A204.1 (cell line): ENCODE measurements around the gene IFNL2.
"Not testable (repeated sequence)": the region's sequence is repeated elsewhere in the genome, so short reads cannot be mapped to it uniquely, and the experiment has no call there.

Source experiments
- FAIRE-seq: peaks from 2 replicates; lab custom pipeline; 2012; peaks lifted over from hg19 to GRCh38; lab: Jason Lieb, UNC

Gene IFNL2

DNA sequence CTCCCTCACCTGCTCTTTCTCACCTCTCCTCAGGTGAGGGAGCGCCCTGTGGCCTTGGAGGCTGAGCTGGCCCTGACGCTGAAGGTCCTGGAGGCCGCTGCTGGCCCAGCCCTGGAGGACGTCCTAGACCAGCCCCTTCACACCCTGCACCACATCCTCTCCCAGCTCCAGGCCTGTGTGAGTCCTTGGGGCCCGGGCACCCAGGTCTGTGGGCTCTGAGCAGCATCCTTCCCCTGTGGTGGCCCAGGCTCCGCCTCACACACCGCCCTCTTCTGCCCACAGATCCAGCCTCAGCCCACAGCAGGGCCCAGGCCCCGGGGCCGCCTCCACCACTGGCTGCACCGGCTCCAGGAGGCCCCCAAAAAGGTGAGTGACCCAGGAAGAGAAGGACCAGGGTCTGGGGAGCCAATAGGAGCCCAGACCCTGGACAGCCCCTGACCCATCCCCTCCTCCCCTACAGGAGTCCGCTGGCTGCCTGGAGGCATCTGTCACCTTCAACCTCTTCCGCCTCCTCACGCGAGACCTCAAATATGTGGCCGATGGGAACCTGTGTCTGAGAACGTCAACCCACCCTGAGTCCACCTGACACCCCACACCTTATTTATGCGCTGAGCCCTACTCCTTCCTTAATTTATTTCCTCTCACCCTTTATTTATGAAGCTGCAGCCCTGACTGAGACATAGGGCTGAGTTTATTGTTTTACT lies 29.9 kb downstream of the IFNL2 start:
- FAIRE-seq = no peak

DNA sequence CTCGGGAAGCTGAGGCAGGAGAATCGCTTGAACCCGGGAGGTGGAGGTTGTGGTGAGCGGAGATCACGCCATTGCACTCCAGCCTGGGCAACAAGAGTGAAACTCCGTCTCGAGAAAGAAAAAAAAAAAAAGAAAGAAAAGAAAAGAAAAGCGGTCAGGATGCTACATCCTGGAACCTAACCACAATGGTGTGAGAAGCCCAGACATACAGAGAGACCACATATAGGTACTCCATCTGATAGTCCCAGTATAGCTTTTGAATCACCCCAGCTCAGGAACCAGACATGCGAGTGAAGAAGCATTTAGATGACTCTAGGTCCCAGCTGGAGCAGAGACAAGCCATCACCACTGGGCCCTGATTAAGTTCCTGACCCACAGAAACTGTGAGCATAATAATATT lies 31.2 kb downstream of the IFNL2 start:
- FAIRE-seq = no peak

DNA sequence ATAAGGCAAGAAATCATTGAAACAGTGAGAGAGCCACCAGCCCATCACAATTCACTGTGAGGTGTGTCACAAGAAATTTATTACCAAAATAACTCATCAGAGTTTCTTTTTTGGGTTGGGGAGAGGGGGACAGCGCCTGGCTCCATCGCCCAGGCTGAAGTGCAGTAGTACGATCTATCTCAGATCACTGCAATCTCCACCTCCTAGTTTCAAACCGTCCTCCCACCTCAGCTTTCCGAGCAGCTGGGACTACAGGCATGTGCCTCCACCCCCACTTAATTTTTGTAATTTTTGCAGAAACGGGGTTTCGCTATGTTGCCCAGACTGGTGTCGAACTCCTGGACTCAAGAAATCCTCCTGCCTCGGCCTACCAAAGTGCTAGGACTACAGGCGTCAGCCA lies 31.6 kb downstream of the IFNL2 start:
- FAIRE-seq = no peak

DNA sequence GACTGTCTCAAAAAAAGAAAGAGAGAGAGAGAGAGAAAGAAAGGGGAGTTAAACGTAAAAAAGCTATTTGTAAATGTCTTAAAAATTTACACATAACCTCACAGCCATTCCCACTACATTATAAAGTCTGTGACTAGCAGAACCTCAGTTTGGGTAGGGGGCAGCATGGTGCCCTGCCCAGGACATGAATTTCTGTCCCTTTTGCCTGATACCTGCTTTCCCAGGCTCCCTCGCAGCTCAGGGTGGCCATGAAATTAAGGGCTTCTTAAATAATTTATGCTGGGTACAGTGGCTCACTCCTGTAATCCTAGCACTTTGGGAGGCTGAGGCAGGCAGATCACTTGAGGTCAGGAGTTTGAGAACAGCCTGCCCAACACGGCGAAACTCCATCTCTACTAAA lies 32.8 kb downstream of the IFNL2 start:
- FAIRE-seq = no peak

DNA sequence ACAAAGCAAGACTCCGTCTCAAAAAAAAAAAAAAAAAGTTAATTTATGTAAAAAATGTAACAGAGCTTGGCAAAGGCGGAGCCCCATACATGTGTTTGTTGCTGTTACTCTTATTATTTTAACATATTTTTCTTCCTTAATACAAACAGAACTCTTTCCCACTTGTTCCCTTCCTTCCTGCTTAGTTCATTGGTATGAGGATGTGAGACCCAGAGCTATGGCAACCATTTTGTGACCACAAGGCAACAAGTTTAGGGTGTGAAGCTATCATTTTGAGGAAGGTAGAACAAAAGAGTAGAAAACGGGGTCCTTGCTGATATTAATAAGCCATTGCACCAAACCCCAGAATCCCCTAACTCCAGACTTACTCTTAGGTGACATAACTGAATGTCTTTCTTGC lies 33.4 kb downstream of the IFNL2 start:
- FAIRE-seq = no peak

DNA sequence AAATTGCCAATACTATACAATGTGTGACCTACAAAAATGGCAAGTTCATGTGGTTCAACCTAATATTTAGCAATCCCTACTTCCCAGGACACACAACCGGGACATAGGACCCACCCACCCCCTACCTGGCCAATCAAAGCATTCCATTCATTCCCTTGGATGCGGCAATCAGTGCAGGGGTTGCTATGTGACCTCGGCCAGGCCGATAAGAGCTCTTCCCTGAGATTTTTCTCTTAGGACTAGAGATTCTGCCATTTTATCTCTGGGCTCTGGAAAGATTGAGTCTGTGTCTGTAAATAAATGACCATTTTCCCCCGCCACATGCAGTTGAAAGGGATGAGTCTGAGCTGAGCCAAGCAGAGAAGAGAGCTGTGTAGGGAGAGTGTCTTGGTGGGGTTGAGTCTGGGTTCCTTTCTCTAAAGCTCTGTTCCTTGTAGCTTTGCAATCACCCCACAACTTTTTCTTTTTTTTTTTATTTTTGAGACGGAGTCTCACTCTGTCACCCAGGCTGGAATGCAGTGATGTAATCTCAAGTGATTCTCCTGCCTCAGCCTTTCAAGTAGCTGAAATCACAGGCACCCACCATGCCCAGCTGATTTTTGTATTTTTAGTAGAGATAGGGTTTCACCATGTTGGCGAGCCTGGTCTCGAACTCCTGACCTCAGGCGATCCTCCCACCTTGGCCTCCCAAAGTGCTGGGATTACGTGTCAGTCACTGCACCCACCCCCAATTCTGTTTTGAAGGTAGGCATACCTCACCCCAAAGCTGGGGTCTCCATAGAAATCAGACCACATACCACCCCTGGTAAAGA lies 35.4 kb downstream of the IFNL2 start:
- no peak for FAIRE-seq

DNA sequence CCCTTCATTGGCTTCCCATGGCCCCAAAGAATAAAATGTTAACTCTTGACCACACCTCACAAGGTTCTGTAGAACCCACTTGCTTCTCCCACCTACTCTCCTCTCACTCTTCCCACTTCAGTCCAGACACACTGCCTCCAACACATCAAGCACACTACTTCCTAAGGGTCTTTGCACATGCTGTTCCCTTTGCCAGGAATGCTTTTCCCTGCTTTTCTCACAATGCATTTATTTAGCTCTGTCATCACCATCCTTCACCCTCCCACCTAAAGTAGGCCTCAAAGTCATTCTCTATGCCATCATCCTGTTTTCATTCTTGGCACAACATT lies 36.0 kb downstream of the IFNL2 start:
- no peak for FAIRE-seq

DNA sequence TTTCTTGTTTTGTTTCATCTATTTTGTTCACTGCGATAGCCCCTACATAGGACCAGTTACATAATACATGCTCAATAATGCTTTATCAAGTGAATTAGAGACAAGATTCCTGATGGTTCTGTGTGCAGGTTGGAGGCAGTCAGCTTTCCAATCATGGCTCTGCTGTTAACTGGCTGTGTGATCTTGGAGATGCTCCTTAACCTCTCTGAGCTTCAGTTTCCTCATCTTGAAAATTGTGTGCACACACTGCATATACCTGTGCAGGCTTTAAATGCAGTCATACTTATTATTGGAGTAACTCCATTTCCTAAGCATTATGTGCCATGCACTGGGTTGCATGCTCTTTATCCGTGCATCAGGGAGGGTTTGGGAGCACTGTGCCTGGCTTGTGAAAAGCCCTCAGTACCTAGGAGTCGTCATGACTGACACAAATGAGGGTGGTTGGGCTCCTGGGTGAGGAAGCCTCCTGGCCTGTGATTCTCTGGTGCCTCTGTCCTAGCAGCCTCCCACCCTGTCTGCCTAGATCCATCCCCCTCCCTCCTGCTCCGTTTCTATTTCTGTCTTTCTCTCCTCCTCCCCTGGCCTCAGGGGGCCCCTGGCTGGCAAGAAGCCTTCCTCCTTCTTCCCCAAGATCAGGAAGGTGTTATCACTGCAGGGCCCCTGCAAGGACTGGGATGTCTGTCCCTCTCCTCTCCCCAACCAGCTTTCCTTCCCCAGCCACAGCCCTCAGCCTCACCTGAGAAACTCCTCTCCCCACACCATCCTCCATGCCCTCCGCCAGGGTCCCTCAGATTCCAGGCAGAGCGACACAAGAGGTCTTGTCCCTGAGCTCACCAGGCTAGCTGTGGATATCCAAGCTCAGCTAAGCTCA lies 36.7 kb downstream of the IFNL2 start:
- no peak for FAIRE-seq

DNA sequence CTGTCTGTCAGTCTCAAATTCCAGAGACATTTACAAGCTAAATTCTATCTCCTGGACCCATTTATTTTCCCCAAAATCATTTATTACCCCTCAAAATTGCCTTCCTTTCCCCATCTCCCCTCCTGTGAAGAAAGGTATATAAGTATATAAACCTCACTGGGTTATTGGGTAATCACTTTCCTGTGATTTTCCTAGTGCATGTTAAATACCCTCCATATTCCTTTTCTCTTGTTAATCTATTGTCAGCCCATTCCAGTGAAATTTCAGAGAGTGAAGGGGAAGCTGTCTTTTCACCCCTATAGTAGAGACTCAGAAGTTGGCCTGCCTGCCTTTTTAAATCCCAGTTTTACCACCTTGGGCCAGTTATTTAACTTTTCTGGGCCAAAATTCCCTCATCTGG lies 37.9 kb downstream of the IFNL2 start:
- no peak for FAIRE-seq

DNA sequence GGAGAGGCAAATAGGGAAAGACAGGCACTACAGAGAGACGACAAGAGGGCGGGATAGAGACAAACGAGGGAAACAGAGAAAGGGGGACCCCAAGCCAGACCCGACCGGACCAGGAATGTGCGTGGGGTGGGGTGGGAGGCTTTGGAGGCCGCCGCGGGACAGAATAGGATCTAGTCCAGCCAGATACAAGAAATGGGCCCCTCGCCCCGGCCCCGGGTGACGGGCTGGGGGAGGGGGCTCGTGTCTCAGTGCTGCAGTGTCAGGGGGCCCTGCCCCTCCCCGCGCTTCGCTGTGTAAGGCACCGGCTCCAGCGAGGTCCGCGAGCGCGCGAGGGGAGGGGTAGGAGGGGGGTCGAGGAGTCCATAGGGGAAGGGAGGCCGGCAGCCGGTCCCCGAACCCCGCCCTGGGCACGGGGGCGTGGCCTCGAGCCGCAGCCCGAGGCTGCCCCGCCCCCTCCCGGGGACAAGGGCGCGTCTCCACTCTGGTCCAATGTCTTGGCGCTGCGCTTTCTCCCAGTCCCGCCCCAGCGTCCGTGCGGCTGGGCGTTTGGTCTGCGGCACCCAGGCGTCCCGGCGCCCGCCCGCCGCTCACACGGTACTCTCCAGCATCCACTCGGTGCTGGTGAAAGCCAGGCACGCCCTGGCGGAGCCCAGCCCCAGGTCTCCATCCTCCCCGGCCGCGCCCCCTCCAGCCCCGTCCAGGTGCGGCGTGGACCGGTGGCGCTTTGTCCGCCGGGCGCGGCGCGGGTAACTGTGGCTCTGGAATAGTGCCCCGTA lies 39.0 kb downstream of the IFNL2 start:
- no peak for FAIRE-seq

DNA sequence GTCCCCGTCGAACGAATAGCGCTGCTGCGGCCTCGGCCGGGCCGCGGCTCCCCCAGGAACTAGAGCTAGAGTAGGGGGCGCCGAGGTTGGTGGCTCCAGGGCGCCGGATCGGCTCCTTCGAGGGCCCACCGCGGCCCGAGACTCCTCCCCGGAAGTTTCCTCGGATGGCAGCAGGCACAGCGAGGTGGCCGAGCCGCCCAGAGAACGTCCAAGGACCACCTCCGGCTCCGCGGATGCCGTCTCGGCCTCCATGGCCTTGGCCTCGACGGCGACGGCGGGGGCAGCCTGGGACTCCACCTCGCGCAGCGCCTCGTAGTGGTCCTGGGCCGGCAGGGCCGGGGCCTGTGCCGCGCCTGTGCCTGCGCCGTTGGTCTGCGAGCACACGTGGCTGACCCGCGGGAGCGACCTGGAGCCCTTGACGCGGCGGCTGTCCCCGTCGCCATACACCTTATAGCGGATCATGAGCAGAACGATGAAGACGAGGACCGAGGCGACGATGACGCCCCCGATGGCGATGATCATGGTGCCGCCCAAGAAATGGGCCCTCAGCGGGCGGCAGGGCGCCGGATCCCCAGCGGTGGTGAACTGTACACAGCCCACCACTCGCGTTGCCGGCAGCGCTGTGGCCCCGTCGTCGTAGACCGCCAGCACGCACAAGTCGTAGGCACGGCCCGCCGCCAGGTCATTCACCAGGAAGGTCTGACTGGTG lies 39.8 kb downstream of the IFNL2 start:
- no peak for FAIRE-seq

DNA sequence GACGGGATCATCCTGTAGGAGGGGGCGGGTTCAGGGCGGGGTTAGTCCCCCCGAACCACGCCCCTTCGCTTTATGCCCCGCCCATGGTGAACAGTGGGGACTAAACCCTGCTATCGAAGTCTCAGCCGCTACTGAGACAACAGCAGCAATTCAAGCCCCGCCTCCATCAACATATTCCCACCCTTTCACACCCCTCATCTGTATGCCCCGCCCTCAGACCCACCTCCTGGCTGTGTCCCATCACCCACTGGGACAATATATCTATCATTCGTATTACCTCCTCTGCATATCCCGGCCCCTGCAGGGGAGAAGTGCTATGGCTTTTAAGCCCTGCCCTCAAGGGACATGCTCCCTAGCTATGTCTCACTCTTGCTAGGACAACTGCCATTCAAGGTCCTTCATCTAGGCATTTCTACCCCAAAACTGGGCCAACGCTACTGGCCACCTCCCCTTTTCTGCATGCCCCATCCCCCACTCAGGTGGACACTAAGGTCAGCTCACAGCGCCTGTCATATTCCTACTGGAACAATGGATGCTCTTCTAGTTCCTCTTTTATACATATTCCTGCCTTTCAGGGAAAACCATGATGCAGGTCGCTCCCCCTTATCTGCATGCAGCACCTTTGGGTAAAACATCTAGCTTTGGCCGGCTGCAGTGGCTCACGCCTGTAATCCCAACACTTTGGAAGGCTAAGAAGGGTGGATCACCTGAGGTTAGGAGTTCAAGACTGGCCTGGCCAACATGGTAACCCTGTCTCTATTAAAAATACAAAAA lies 40.5 kb downstream of the IFNL2 start:
- no peak for FAIRE-seq

DNA sequence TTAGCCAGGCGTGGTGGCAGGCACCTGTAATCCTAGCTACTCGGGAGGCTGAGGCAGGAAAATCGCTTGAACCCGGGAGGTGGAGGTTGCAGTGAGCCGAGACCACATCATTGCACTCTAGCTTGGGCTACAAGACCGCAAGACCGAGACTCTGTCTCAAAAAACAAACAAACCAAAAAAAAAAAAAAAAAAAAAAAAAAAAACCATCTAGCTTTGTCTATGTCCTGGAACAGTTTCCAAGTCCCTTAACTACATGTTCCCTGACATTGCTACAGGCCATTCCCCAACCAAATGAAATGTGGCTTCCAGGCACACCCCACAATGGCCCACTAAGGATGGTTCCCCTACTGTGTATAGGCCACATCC lies 41.1 kb downstream of the IFNL2 start:
- not testable (repeated sequence) for FAIRE-seq

DNA sequence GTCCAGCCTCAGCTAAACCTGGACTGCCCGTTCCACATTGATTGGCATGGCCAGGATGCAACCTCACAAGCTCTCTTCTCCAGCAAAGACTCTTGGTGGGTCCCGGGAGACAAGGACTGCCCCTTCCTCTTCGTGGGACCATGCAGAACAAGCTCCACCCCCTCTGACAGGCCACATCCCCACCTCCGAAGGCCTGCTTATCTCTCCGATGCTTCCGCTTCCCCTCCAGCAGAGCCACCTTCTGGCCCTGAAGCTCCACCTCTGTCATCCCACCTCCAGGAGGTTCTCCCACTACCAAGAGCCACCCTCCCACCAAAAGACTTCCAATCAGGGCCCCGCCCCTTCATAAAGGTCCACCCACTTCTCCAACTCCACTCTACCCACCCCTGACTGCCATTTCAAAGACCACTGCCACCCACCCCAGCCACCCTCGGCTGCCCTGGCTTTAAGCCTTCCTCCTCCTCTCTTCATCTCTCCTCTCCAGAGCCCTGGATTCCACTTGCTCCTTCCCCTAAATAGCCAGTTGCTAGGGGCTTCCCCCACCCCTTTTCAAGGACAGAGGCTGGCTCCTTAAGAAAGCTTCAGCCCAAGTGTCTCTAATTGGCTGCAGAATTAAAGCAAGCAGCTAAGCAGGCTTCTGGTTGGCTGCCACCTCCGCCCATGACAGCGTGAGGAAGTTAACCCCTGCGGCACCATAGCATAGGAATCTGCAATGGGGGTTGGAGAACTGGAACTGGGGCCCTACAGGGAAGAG lies 42.5 kb downstream of the IFNL2 start:
- FAIRE-seq = no peak

DNA sequence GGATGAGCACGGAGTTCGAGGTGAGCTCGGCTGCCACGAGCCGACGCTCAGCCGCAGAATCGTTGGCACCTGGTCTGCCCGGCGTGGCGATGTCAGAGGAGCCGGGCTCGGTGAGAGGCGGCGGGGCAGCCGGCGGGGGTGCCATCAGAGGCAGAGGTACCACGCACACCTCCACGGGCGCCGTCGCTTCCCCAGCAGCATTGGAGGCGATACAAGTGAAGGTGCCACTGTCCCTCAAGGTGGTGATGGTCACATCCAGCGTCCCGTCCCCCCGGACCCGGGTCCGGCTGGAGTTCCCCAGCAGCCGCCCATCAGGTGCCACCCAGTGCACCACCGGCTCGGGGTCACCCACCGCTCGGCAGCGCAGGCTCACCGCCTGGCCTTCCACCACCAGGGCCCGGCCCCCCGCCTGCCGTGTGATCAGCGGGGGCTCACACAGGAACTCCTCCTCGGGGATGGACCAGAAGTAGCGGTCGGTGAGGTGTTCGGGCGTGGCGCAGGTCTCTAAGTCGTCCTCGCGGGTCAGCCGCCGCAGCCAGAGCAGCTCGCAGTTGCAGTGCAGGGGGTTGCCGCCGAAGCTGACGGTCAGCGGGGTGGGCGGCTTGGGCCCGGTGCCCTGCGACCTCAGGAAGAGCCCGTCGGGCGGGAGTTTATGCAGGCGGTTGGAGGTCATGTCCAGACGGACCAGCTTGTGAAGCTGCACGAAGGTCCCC lies 46.0 kb downstream of the IFNL2 start:
- FAIRE-seq = no peak

DNA sequence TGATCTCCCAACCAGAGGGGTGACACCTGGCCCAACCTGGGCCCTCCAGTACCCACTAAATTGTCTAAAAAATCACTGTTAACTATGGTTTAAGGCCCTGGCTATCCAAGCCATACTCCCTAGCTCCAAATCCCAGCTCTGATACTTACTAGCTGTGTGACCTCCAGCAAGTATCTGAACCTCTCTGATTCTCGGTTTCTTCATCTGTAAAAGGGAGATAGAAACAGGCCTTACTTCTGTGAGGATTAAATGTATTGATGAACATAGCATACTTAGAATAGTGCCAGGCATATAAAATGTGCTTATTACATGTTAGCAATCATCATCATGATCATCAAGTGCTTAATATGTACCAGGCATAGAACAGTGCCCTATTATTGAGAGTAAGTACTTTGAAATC lies 47.7 kb downstream of the IFNL2 start:
- FAIRE-seq = no peak

DNA sequence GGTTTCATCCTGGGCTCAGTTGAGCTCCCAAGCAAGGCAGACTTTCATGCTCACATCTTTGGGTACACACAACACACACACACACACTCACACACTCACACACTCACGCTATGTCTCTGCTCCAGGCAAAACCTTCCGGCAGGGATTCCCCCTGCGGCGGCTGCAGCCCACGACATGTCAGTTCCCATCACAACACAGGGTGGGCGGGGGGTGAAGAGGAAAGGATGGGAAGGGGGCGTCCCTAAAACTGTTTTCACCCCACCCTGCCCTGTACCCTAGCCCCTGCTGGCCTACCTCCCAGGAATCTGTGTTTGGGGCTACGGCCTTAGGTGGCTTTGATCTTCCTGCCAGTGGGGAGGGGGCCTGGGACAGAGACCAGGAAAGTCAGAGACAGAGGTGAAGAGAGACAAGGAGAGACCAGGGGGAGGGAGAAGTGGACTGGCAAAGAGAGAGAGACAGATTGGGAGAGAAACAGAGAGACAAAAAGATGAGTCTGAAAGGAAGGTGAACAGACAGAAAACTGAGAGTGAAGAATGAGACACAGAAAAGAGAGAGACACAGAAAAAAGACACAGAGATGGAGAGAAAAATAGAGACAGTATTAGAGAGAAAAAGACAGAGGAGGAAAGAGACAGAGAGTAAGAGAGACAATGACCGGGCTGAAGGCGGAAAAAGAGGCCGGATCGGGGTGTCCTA lies 48.6 kb downstream of the IFNL2 start:
- FAIRE-seq = no peak

DNA sequence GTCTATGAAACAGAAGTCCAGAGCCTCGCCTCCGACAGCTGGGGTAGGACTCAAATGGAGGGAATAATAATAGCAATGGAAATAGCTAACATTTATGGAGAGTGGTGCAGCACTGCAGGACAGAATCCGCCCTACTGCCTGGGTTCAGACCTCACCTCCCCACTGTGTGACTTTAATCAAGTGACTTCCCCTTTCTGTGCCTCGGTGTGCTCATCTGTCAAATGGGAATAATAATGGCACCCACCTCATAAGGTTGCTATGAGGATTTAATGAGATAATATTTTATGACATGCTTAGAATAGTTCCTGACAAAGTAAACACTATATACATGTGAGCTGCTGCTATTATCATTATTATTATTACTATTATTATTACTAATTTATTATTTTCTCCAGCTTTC lies 49.3 kb downstream of the IFNL2 start:
- no peak for FAIRE-seq

DNA sequence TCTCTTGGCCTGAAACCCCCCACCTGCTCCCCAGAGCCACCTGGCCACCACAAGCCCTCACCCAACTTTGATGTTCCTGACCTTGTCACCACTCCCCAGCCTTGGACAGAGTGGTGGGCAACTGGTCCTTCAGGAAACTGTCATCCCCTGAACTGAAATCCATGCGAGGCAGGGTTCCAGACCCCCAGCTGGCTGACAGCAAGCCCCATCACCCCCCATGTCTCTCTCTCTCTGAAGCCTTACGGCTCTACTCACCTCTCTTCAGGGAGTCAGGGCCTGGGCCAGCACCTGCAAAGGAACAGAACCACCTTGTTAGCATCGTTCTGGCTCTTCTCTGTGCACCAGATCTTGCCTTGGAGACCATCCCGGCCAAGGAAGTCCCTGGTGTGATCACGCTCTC lies 49.9 kb downstream of the IFNL2 start:
- FAIRE-seq = no peak
